OCI-M2 (cell line): Measurements from ENCODE around the gene CPZ.
"Not testable (repeated sequence)": the region's sequence is repeated elsewhere in the genome, so short reads cannot be mapped to it uniquely, and the experiment has no call there.

Experiments
- DNase-seq: peaks from one replicate; lab custom pipeline; 2025; ENCODE audit not compliant: unreplicated experiment; lab: John Stamatoyannopoulos, UW

Gene CPZ

DNA sequence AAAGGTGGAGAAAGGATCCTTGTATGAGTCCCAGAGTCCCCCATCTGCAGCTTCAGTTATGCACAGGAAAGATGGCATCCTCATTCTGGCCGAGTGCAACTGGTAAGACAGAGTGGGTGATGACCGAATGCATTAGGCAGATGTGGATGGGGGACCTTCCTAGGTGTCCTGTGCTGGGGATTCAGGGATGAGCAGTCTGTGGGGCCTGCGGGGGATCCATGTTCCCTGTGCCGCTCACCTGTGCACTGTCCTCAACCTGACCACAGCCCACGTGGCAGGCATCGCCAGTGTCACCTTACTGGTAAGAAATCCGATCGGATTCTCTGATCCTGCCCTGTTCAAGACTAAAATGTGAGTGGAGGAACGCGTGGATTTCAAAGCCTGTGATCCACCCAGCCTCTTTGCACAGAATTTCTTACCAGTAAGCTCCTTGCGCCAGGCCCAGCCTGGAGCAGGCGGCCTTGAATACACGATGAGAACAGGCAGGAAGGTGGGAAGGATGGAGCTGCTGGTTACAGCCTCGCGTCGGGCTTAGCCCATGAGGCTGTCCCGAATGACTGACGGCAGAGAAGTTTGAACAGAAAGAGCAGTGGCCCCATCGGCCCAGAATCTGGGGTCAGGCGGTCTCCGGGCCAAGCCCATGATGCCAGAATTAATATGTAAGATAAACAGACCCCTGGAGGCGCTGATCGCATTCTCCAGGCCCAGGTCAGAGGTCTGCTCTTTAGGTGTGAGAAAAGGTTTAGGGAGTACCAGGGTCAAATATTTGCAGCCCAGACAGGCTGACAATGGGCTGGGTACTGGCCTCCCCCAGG is 56.5 kb downstream of the CPZ start:
- DNase-seq, result no peak

DNA sequence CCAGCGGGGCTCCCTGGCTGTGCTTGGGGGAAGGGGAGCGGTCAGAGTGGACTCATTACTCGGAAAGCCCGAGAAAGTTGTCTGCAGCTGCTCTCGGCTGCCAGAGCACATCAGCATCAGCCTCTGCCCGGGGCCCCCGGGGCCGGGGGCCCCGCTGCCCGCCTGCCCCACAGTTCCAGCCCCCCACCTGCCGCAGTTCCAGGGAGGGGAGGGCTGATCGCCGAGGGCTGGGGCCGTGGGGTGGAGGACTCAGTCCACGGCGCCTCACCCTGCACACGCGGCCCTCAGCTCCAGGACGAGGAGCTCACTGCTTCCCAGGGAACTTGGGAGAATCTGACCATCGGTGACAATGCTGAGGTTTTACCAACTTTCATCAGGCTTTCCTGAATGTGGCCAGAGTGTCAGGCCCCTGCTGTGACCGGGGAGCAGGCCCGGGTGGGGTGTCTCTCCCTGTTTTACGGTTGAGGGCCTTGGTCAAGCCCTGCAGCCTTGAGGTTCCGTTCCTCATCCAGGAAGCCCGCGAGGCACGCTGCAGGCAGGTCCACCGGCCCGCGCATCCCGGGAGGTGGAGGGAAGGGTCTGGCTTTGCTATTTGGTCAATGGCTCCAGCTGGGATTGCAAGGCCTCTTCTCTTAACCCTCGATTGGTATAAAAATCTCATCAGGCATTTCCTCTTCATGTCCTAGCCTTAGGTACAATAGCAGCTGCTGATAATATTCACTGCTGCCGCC is 57.2 kb downstream of the CPZ start:
- no peak for DNase-seq

DNA sequence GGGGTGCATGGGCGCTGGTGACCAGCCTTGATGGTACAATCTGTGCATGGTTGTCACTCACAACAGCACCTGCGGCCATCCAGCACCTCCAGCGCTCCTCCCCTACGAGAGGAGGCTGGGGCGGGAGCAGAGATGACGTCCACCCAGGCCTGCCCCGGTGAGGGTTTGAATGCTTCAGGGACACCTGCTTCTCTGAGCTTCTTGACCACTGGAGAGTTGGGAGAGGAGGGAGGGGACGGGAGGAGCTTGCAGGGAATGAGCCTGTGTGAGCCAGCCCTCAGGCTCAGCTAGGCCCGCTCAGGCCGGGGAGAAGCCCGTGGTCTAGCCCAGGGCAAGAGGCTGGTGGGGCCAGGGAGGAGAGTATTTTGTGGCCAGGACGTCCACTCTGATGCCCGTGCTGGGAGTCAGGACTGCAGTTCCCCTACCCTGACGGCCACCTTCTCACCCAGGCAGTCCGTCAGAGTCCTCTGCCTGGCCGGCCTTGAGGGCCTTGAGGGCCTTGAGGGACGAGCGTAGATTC is 59.2 kb downstream of the CPZ start:
- no peak for DNase-seq

DNA sequence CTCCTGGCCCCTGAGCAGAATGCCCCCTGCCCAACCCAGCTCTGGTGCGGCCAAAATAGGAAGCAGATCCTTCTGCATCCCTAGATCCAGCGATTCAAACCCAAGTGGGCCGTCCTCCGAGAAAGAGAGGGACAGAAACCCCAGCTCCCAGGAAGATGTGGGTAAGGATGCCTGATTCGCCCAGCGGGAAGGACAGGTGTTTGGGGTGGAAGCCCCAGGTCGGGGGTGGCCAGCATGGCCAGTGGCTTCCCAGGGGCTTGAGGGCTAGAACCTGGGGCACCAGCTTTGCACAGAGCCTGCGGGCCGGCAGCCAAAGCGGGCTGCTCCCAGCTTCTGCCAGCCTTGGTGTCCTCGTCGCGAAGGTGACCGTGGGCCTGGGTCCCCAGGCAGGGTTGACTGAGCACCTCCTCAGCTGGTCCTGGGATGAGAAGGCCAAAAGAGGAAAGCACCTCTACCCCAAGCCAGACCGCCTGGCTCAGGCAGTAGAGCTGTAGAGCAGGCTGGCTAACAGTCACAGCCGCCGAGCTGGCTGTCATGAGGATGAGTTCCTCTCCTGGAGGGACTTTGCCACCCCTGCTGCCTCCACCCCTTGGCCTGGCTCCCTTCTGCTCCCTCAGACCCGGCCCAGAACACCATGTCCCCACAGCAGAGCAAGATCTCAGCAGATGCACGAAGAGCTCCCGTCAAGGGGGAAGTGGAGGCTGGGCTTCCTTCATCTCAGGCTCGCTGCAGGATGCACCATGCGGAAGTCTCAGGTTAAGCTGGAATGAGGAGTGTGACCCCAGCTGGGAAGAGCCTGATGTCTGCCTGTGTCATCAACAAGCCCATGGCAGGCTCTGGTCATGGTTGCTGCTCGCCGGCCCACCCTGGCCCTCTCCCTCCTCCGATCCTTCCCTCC is 59.9 kb downstream of the CPZ start:
- no peak for DNase-seq

DNA sequence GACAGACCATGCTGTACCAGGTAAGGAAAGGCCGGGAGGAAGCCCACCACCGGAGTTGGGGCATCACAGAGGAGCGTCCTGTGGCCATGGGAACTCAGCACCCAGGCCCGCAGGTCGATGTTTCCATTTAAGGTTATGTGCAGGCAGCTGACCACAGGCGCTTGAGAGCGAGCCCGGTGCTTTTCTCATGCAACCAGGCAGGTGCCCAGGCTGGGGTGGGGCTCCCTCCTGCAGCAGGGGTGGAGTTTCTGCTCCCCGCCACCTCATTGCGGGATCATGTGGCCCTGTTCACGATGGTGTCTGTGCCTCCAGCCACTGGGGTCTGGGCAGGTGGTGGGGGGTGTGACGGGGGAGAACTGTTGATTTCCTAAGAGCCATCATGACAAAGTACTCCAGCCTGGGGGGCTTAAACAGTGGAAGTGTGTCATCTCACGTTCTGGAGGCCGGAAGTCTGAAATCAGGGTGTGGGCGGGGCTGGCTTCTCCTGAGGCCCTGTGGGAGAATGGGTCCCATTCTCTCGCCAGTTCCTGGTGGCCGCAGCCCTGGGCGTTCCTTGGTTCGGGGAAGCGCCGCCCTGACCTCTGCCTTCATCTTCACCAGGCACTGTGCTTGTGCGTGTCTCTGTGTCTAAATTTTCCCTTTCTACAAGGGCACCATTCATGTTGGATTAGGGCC is 60.9 kb downstream of the CPZ start:
- no peak for DNase-seq

DNA sequence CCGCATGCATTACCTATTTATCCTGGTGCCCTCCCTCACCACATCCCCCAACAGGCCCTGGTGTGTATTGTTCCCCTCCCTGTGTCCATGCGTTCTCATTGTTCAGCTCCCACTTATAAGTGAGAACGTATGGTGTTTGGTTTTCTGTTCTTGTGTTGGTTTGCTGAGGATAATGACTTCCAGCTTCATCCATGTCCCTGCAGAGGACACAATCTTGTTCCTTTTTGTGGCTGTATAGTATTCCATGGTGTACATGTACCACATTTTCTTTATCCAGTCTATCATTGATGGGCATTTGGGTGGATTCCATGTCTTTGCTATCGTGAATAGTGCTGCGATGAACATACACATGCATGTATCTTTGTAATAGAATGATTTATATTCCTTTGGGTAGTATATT is 61.6 kb downstream of the CPZ start:
- not testable (repeated sequence) for DNase-seq

DNA sequence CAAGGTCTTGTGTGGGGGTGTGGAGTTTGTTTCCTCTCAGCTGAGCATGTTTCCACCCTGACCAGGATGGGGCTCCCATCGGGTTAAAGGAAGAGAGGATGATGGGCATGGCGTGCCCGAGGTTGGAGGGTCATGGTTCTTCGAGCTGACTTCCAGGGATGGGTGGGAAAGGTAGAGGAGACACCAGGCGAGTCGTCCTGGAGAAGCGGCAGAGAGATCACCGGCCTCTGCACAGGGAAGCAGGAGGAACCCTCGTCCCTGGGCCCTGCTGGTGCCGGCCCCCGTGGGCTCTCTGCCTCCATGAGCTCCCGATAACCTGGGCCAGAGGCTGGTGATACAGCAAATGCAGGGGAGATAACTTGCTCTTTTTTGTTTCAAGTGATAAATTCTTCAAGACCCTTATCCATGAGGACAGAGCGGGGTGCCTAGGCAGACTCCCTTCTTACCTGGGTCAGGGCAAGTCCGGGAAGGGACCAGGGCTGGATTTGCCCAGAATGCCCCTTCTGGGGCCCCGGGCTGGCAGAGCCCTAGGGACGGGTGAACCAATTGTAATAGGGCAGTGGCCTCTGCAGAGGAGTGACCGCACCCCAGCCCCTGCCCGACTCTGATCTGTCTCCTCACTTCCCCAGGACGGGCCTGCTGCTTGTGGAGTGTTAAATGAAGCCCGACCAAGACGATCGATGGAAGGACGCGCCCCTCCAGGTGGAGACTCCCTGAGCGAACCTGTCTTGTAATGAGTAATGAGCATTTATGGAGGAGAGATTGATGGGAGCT is 63.0 kb downstream of the CPZ start:
- DNase-seq, result no peak

DNA sequence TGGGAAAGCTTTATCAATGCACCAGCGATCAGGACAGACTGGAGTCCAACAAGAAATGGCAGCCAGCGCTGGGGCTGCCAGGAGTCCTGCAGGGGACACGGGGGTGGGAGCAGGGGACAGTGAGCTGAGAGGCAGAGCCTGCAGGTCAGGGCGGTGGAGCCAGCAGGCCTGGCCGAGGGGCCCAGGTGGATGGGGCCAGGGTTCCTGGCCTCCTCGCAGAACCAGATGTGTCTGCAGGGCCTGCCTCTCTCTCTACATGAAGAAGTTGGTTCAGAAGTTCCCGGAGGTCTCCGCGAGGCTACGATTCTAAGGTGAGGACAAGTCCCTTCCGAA is 63.6 kb downstream of the CPZ start:
- DNase-seq, result no peak

DNA sequence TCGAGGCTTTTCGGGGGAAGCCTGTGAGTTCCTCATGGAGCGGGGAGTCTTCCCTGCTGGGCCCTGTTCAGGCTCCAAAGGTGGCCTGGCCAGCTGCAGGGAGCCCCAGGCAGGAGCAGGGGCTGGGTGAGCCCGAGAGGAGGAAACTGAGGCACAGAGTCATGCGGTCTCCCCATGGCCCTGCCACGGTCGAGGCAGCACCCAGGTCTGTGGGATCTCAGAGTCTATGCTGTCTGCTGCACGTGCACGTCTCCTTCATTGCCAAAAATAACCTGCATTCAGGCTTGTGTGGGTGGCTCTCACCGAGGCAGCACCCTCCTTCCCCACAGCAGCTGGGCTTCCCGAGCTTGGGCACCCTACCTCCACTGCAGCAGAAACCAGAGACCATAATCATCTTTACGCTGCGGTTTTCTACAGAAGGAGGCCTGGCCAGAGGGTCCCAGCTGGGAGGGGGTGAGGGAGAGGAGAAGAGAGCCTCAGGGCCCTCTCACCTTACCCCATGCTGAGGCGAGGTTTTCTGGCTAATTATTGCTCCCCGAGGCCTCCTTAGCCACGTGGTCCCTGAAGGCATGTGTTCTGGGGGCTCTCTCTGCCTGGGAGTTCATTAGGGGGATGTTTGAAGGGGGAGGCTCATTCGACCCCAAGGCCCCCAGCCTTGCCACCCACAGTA is 64.3 kb downstream of the CPZ start:
- DNase-seq, result no peak

DNA sequence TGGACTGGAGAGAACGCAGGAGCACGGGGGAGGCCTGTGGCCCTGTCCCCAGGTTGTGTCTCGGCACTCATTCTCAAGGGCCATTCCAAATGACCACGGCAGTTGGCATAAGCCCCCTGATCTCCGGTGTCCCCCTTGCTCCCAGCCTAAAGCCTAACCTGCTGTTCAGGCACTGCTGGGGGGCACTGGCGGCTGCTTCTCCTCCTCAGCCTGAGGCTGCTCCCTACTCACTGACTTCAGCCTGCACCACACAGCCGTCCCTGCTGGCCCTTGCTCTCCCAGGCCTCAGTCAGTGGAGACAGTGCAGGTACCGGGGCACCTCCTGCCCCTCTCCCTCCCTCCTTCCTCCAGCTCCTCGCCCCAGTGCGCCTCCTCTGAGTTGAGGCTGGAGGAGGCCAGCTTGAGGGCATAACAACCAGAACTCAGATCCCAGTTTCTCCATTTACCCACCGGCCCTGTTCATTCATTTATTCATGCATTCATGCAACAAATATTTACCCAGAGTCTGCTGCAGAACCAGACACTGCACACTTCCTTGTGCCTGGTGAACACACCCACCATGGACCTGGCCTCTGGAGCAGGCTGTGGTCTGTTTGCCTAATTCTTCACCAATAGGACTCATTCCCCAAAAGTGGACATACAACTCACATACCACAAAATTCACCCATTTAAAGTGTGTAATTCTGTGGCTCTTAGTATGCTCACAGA is 65.0 kb downstream of the CPZ start:
- no peak for DNase-seq

DNA sequence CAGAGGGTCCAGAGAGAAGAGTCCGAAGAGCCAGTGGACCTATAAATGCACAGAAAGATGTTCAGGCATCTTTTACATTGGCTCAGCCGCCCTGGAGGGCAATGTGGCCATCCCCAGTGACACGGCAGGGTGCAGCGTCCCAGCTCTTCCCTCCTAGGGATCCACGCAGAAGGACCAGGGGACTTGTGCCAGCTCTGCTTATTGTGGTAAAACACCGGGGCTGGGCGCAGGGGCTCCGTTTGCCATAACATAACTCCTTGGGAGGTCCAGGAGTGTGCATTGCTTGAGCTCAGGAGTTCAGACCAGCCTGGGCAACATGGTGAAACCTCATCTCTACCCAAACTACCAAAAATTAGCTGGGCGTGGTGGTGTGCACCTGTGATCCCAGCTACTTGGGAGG is 70.2 kb downstream of the CPZ start:
- no peak for DNase-seq

DNA sequence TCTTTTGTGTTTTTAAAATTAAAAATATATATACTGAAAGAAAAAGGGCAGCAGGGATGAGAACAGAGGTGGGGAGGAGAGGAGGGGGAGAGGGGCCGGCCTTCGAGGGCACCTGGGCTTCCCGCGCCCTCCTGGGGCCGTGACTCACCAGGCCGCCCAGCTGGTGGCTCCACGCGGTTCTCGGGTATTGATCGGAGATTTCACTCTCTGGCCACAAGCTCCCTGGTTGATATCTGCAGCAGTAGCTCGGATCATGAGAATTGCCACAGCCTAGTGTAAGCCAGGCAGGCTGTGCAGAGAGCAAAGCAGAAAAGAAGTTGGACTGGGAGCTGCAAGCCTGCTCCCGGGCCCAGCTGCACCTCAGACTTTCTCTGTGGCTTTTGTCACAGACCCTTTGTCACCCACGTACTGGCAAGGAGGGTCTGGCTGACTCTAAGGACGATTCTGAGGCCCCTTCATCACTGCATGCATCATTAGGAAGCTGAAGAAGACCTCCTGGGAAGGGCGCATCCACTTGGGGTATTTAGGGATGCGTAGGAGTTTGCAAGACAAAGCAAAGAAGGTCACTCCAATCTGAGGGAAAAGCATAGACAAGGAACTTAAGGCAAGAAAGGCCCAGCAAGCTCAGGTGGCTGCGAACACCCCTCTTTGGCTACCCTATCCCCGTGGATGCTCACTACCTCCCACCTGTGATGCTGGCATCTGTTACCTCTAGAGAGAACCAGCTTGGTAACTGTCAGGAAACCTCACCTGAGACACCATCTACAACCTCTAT is 71.7 kb downstream of the CPZ start:
- no peak for DNase-seq

DNA sequence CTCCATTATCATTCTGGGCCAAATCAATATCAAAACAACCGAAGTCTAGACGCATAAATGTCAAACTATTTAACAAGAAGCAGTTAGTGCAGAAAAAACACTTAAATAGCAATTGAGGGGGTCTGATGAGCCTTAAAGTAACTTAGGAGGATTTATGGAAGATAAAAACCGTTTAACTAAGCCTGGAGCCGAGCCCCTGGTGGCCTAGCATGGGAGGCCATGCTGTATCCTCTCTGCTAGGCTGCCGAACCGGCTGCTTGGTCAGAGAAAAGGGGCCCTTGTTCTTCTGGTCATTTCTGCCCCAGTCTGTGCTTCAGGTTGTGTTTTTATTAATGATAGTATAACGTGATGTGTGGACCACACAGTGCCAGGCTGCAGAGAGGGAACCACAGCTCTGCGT is 72.4 kb downstream of the CPZ start:
- DNase-seq, result no peak

DNA sequence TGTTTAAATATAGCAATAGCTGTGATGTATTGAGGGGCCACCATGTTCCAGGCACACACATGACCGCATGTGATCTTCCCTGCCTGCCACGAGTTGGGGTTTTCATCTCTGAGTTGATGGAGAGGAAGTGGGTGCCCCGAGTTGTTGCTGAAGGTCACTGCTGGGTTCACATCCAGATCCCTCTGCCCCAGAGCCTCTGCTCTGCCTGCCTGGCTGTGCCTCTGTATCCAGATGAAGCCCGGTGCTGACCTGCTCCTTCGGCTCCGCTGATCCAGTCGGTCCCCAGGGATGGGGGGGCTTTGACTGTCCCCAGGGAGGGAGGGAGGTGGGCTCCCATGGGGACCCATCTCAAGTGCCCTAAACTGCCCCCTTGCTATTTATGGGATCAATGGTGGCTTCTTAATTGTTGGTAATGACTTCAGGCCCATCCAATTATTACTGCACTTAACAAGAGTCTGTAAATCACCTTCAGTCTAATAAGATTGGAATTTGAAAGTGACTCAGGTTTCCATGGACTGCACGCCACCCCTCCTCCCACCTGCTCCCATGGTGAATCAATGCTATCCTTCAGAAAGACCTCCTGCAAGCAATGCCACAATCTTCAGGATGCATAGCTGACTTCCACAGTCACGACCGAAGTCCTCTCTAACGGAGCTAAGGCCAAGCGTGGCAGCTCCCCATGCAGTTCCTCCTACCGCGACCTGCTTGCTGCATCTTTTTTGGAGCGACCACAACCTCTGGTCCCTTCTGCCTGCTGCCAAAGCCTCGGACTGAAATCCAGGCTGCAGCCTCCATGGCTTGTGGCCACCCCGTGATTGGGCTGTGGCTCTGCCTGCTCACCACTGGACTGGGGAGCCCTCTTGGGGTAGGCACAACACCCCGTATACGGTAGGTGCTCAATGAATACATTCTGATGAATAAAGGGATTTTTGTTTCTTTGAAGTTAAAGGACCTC is 73.1 kb downstream of the CPZ start:
- DNase-seq, result no peak

DNA sequence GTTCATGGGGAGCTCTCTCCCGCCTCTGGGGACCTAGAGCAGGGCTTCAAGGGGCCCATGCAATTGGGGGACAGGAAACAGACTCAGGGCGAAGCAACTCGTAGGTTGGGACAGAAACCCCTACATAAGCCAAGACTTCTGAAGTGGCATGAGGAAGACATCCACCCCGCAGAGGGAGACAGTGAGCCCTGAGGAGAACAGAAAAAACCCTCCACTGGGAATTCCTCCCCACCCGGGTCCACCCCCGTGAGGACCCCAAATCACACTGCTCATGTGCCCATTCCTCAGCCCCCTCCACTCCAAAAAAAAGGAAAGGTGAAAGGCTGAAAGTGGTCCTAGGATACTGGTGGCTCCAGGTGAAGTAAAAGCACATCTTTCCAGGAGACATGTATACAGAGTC is 74.0 kb downstream of the CPZ start:
- no peak for DNase-seq
